GM18505 (cell line): ENCODE measurements around the gene ELFN1.

Experiments
- ATAC-seq: cut with Tn5 transposase; IDR thresholded peaks from one replicate; pipeline ENCODE4 v1.9.1; 2021; ENCODE audit not compliant: unreplicated experiment
- POLR2A ChIP-seq: IDR thresholded peaks from 4 replicates; pipeline ENCODE4 v1.6.1; 2011; ENCODE audit warnings: borderline replicate concordance; ENCODE audit not compliant: insufficient read depth, insufficient read length; ENCODE audit errors: extremely low read depth

The ELFN1 gene

DNA sequence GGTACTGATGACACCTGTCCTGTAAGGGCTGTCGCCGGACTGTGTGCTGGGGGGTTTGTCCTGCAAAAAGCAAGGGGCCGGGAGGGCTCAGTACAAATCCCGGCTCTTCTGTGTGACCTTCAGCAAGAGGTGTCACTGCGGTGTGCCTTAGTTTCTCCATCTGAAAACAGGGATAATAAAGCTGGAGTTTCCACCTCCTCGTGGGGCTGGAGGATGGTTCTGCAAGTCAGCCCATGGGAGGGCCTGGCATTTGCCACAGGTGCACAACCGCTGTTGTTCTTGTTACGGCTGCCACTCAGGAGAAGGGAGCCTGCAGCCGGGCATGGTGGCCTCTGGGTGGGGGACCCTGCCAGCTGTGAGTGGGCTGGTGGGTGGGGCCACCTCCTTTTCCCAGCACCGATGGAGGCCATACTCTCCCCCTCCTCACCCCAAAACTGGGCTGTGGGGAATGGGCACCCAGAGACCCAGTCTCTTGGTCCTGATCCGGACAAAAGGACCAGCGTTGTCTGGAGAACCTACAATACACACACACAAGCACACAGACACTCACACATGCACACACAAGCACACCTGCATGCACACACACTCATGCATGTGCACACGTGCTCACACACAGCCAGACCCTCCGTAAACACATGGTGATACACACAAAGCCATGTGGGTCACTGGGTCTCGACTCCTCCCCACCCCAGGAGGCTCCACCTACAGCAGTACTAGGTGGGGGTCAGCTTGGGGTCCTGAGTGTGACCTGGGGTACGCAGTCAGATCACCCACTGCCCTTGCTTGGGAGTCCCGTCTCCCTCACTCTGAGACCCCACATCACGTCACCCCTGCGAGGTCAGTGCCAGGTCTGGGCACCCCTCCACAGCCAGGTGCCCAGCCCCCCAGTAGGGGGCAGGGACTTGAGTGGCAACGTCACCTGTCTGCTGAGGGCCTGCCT, 34.1 kb downstream of the ELFN1 start:
- ATAC-seq, result no peak
- no peak for TF ChIP-seq POLR2A

DNA sequence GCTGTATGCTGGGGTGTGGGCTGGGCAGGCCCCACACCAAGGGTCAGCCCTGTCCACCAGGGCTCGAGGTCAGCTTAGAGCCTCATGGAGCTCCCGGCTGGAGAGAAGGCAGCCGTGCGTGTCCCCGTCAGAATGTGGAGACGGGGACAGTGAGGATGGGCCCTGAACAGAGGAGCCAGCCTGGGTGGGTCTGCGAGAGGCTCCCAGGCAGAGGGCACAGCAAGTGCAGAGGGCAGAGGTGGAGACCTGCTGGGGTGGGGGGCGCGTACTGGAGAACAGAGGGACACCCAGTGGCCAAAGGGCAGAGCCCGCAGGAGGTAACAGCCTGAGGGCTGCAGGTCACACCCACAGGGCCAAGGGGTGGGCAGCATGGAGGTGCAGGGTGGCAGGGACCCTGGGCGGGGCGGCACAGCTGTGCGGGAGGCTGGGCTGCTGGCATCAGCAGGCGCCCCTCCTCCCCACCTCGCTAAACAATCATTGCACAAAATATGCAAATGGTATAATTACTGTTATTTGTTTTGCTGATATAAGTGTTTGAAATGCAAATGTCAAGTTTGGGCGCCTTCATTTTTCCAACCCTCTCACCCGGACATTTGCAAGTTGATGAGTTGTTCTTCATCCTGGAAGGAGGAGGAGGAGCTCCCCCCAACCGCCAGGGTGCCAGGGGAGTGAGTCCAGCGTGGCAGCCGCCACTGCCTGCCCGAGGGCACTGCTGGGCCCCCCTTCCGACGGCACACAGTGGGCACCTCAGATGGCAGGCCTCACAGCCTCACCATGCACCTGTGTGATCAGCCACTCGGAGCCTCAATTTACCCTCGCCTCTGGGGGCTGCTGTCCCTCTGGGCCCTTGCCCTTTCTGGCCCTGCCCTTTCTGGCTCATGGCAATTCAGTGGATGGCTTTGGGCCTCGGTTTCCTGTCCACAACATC, 35.0 kb downstream of the ELFN1 start:
- no peak for TF ChIP-seq POLR2A
- ATAC-seq, result no peak

- TF ChIP-seq POLR2A, result no peak
- ATAC-seq, result no peak
Measured at GRCh38 chr7:1705856-1706255, 35.8 kb downstream of the ELFN1 start.

DNA sequence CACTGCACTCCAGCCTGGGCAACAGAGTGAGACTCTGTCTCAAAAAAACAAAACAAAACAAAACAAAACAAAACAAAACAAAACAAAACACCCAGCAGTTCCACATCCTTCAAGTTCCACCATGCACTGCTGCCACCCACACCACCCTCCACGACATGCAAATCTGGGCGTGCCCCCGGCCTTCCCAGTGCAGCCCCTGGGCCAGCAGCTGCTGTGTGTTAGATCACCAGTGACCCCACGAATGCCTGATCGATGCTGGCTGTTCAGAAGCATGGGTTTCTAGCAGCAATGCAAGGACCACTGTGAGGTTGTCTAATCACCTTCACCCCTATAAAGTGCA, 36.3 kb downstream of the ELFN1 start:
- ATAC-seq, result no peak
- no peak for TF ChIP-seq POLR2A

DNA sequence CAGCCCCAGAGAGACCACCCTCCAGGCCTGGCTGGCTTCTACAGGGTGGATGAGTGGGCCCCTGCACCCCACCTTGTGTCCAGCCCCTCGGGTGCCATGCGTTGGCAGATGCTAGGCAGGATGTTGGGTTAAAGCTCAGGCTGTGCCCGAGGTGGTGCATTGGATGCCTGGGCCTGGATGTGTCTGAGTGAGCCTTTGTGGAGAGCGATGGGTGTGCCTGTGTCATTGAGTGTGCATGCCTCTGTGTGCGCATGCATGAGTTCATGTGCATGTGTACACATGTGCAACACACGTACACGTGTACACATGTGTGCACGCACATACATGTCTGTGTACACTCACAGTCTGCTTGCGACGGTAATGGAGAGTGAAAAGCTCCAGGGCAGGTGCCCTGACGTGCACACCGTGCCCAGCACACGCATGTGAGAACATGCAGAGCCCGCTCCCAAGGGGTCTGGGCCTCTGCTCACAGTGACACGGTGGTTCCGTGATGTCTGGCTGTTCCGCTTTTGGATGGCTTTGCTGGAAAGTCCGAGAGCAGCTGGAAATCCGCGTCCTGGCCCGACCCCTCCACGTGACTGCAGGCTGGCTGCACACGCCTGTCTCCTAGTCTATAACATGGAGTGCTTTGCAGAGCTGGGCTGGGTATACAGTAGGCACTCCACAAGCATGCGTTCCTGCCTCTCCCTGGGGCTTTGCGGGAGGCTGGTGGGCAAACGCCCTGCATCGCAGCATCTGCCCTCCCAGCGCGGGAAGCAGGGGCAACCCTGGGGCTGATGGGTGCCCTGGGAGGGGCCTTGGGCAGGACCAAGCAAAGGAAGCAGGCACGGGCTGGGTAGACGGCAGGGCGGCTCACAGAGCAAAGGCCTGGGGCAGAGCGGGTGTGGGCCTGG, 36.9 kb downstream of the ELFN1 start:
- no peak for TF ChIP-seq POLR2A
- no peak for ATAC-seq

GRCh38 chr7:1707756-1708595, 37.9 kb downstream of the ELFN1 start:
- no peak for TF ChIP-seq POLR2A
- ATAC-seq, result no peak

DNA sequence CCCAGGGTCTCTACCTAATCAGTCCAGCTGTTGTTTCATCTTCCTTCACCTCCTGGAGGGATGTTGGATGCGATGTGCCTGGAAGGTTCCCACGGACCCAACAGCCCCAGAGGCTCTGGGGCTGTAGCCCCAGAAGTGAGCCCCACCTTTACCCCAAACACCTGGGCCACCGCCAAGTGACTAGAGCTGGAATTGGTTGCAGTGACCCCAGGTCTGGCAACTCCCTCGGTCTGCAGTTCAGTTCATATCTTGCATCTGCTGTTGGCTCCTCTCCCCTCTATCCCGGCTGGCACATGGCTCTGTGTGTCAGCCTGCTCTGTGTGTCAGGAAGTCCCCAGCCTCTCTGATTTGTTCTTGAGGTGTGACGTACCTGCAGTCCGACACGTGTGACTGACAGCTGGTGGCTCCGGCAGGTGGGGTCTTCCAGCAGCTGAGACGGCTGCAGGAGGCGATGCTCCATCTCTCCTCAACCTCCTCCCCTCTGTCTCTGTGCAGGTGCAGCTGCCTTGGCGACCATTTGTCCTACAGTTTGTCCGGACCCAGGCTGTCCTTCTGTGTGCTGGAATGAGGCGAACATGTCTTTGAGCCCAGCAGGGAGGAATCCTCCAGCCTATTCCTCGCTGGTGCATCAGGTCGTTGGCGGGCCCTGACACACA, 38.6 kb downstream of the ELFN1 start:
- TF ChIP-seq POLR2A, result no peak
- ATAC-seq, result no peak

- TF ChIP-seq POLR2A, result no peak
- no peak for ATAC-seq
Measured at GRCh38 chr7:1709281-1709680, 39.2 kb downstream of the ELFN1 start.

- no peak for TF ChIP-seq POLR2A
- ATAC-seq, result no peak
Measured at GRCh38 chr7:1709900-1710299, 39.8 kb downstream of the ELFN1 start.

- no peak for TF ChIP-seq POLR2A
- no peak for ATAC-seq
Measured at GRCh38 chr7:1710936-1711335, 40.9 kb downstream of the ELFN1 start.

DNA sequence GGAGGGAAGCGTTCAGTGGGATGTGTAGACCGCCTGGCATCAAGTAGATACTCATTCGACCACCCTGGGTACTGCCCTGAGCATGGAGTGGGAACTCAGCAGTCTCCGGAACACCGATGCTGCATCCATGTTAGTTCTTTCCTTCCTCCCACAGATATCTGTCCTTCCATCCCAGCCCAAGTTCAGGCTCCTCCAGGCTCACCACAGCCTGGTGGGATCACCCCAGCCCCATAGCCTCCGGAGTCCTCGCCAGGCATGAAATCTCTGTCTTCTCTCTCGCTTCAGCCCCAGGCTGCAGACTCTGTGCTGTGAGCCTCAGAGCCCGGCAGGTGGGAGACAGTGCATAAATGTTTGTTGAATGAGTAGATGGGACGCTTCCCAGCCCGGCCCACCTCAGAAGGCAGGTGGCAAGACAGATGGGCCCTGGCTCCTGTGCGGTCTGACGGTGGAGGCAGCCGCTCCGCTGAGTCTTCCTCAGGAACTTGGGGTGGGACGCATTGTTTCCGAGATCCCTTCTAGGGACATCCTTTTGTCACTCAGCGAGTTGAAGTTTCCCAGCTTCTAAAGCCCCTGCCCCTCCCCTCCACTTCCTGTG, 42.9 kb downstream of the ELFN1 start:
- TF ChIP-seq POLR2A, result no peak
- no peak for ATAC-seq
